ENCODE measurements around the gene GNG4. TPM values are rescaled to one million over a fixed set of nuclear protein-coding genes. Genes with fewer than 3 reads are reported as not detected.

The GNG4 gene
- total and polyA plus RNA-seq, 7 donors: 0.04 to 0.41 (median 0.05) TPM; not detected in 4

DNA sequence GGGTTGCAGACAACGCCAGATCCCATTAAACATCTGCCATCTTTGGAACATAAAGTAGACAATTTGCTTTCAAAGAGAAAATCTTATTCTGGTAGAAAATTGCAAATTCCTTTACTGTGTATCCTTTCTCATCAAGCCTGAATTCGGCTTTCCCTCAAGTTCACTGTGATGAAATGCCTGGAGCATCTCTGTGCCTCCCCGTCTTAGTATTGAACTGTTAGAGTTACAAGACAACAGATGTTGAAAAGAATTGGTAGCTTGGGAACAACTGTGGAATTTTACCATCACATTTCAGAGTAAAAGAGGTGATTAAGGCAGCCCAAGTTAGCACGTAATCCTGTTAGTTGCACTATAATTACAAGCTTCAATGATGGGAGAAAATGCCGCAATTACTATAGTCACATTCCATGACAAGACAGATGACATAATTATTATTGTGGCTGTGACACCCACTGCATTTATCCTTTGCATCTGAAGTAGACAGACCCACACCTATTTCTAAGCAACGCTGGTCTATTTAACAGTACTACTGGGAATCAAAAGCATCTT is 90.9 kb downstream of the GNG4 start:
- 34 to 43% (median 43%) methylated on average over 6 of the region's 6 CpGs for WGBS, 3 donors
- intact Hi-C loops (cut with DNase I): no loop called here

GRCh38 chr1:235557495-235557894 is 92.1 kb downstream of the GNG4 start:
- intact Hi-C loops (cut with DNase I): no loop called here
- ATAC-seq: no peak
- 85 to 90% (median 86%) methylated on average over 8 of the region's 8 CpGs for WGBS, 3 donors
- H3K36me3 ChIP-seq (ENCODE audit: insufficient read depth in 1 of 2, low read depth in 1 of 2): no peaks in the 10 kb centered on the region
- no peak overlapping the region for H3K4me3 ChIP-seq
- no peaks in the 10 kb centered on the region for H3K27me3 ChIP-seq (ENCODE audit: insufficient read depth in 3 of 3, low read length in 2 of 3)
- no peak overlapping the region for H3K27ac ChIP-seq
- TF ChIP-seq, protein P1, sequence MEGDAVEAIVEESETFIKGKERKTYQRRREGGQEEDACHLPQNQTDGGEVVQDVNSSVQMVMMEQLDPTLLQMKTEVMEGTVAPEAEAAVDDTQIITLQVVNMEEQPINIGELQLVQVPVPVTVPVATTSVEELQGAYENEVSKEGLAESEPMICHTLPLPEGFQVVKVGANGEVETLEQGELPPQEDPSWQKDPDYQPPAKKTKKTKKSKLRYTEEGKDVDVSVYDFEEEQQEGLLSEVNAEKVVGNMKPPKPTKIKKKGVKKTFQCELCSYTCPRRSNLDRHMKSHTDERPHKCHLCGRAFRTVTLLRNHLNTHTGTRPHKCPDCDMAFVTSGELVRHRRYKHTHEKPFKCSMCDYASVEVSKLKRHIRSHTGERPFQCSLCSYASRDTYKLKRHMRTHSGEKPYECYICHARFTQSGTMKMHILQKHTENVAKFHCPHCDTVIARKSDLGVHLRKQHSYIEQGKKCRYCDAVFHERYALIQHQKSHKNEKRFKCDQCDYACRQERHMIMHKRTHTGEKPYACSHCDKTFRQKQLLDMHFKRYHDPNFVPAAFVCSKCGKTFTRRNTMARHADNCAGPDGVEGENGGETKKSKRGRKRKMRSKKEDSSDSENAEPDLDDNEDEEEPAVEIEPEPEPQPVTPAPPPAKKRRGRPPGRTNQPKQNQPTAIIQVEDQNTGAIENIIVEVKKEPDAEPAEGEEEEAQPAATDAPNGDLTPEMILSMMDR (IDR thresholded peaks at IDR 0.05): no peak
- H3K9me3 ChIP-seq: peaks cover 3% of the 10 kb centered on the region
- H3K4me1 ChIP-seq: no peaks in the 10 kb centered on the region
- DNase-seq: no peak

More for the DNA sequence above, 90.9 kb downstream of the GNG4 start:
- Histone ChIP-seq H3K36me3 (ENCODE audit: insufficient read depth in 1 of 2, low read depth in 1 of 2) (no peaks in the 10 kb centered on the region), H3K9me3 (peaks cover 3% of the 10 kb centered on the region), H3K27me3 (ENCODE audit: insufficient read depth in 3 of 3, low read length in 2 of 3) (no peaks in the 10 kb centered on the region), H3K27ac (no peak overlapping the region), H3K4me1 (no peaks in the 10 kb centered on the region), H3K4me3 (no peak overlapping the region)
- DNase-seq (no peak), ATAC-seq (no peak)
- TF ChIP-seq, protein P1 (IDR thresholded peaks at IDR 0.05): no peak

GRCh38 chr1:235556807-235557206 is 92.8 kb downstream of the GNG4 start:
- Histone ChIP-seq H3K27me3 (ENCODE audit: insufficient read depth in 3 of 3, low read length in 2 of 3) (no peaks in the 10 kb centered on the region), H3K27ac (no peak overlapping the region), H3K36me3 (ENCODE audit: insufficient read depth in 1 of 2, low read depth in 1 of 2) (no peaks in the 10 kb centered on the region), H3K9me3 (no peaks in the 10 kb centered on the region), H3K4me1 (no peaks in the 10 kb centered on the region), H3K4me3 (no peak overlapping the region)
- WGBS, 3 donors: 88 to 96% (median 95%) methylated on average over 11 of the region's 11 CpGs
- ATAC-seq: no peak
- TF ChIP-seq, protein P1 (IDR thresholded peaks at IDR 0.05): no peak
- no peak for DNase-seq
- intact Hi-C loops (cut with DNase I): no loop called here

DNA sequence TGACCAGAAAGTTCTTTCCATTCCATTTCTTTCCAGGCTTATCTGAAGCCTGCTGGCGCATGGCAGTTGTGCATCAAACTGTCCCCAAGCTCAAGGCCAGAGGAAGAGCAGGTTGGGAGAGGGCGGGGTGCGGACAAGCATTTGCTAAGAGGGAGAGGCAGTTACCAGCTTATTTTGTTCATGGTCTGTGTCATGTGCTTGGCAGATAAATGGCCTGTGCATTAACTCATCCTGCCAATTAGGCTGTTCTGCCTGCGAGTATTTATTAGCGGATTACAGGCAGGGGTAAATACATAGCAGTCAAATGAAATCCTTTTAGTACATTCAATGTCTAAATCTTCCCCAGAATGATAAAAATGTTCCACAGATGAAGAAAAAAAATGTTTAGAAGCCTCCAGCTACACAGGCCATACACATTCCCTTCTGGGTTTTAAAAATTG is 96.5 kb downstream of the GNG4 start:
- peaks cover 0 to under 1% (median 0%) of the 10 kb centered on the region in 3 donors for H3K27me3 ChIP-seq (ENCODE audit: insufficient read depth in 3 of 3, low read length in 2 of 3)
- H3K4me3 ChIP-seq: no peak overlapping the region
- WGBS, 3 donors: 50 to 56% (median 52%) methylated on average over 5 of the region's 5 CpGs
- DNase-seq (no peak), ATAC-seq (no peak)
- H3K4me1 ChIP-seq: no peaks in the 10 kb centered on the region
- H3K9me3 ChIP-seq: no peaks in the 10 kb centered on the region
- no peak overlapping the region for H3K27ac ChIP-seq
- intact Hi-C loops (cut with DNase I): no loop called here
- H3K36me3 ChIP-seq (ENCODE audit: insufficient read depth in 1 of 2, low read depth in 1 of 2): no peaks in the 10 kb centered on the region
- TF ChIP-seq, protein P1 (IDR thresholded peaks at IDR 0.05): no peak

Measured in psoas muscle (tissue), 8 donors.